NCI-H2196 treated with DMSO at 0.1 percent for 48 hours (cell line): ENCODE results near the gene UROS.

Experiments used
- DNase-seq: peaks from one replicate; lab custom pipeline; 2025; ENCODE audit not compliant: unreplicated experiment; lab: John Stamatoyannopoulos, UW

The UROS gene

GRCh38 chr10:125768219-125768855, 54.7 kb downstream of the UROS start:
- DNase-seq = no peak

- no peak for DNase-seq
Observed at GRCh38 chr10:125766511-125766910, 56.5 kb downstream of the UROS start.

- DNase-seq = no peak
Observed at GRCh38 chr10:125765835-125766234, 57.2 kb downstream of the UROS start.

GRCh38 chr10:125762692-125763648, 60.1 kb downstream of the UROS start:
- DNase-seq = no peak

- DNase-seq = no peak
Observed at GRCh38 chr10:125761961-125762360, 61.1 kb downstream of the UROS start.

GRCh38 chr10:125757742-125758141, 65.3 kb downstream of the UROS start:
- no peak for DNase-seq

- no peak for DNase-seq
Observed at GRCh38 chr10:125756853-125757487, 66.1 kb downstream of the UROS start.

GRCh38 chr10:125756196-125756595, 66.9 kb downstream of the UROS start:
- no peak for DNase-seq

GRCh38 chr10:125747417-125747816, 75.6 kb downstream of the UROS start:
- no peak for DNase-seq

GRCh38 chr10:125744909-125745308, 78.1 kb downstream of the UROS start:
- DNase-seq = no peak

GRCh38 chr10:125742465-125742864, 80.6 kb downstream of the UROS start:
- DNase-seq = peak; percentile 9

- DNase-seq = no peak
Observed at GRCh38 chr10:125739994-125740679, 82.9 kb downstream of the UROS start.
